Measurements from ENCODE around the gene CHCHD5.
"Not testable (repeated sequence)": the region's sequence is repeated elsewhere in the genome, so short reads cannot be mapped to it uniquely, and the experiment has no call there.

Gene CHCHD5

GRCh38 chr2:112542123-112542983 lies 42.1 kb upstream of the CHCHD5 start, which contains the start of gene POLR1B:
Gene POLR1B, plus strand, starts transcription at chr2:112542465. Its CDS starts 30 bp downstream, at chr2:112542495.
- peak within 1 kb of the TSS; percentile 96 for H3K4me3 ChIP-seq (ENCODE audit: low read depth, low read length)
- peak; percentile 35 for DNase-seq (ENCODE audit: low read depth)
- no peak for TF ChIP-seq CTCF (IDR thresholded peaks at IDR 0.05; ENCODE audit: low read depth, low read length, missing control alignments)
- in situ Hi-C loops (cut with HindIII; ENCODE audit: low sequenced_read_pairs): no loop called here

- in situ Hi-C loops (cut with HindIII; ENCODE audit: low sequenced_read_pairs): no loop called here
- DNase-seq (ENCODE audit: low read depth): no peak
- peak overlapping the region; percentile 96 for H3K4me3 ChIP-seq (ENCODE audit: low read depth, low read length)
- TF ChIP-seq CTCF (IDR thresholded peaks at IDR 0.05; ENCODE audit: low read depth, low read length, missing control alignments): peak; percentile 5
Observed at GRCh38 chr2:112542984-112543661, 41.3 kb upstream of the CHCHD5 start.

GRCh38 chr2:112547333-112547732 lies 37.1 kb upstream of the CHCHD5 start:
- in situ Hi-C loops (cut with HindIII; ENCODE audit: low sequenced_read_pairs): no loop called here
- TF ChIP-seq CTCF (IDR thresholded peaks at IDR 0.05; ENCODE audit: low read depth, low read length, missing control alignments): no peak
- DNase-seq (ENCODE audit: low read depth): peak; percentile 18
- H3K4me3 ChIP-seq (ENCODE audit: low read depth, low read length): no peak overlapping the region

GRCh38 chr2:112548980-112549379 lies 35.4 kb upstream of the CHCHD5 start:
- DNase-seq (ENCODE audit: low read depth): no peak
- in situ Hi-C loops (cut with HindIII; ENCODE audit: low sequenced_read_pairs): no loop called here

GRCh38 chr2:112566104-112566503 lies 18.3 kb upstream of the CHCHD5 start:
- H3K4me3 ChIP-seq (ENCODE audit: low read depth, low read length): no peak overlapping the region
- in situ Hi-C loops (cut with HindIII; ENCODE audit: low sequenced_read_pairs): no loop called here
- no peak for DNase-seq (ENCODE audit: low read depth)

More at GRCh38 chr2:112548980-112549379, 35.4 kb upstream of the CHCHD5 start:
- no peak overlapping the region for H3K4me3 ChIP-seq (ENCODE audit: low read depth, low read length)
- TF ChIP-seq CTCF (IDR thresholded peaks at IDR 0.05; ENCODE audit: low read depth, low read length, missing control alignments): no peak

GRCh38 chr2:112566508-112566907 lies 17.9 kb upstream of the CHCHD5 start:
- in situ Hi-C loops (cut with HindIII; ENCODE audit: low sequenced_read_pairs); DNase-seq (ENCODE audit: low read depth); H3K4me3 ChIP-seq (ENCODE audit: low read depth, low read length): not testable (repeated sequence)

More at GRCh38 chr2:112566104-112566503, 18.3 kb upstream of the CHCHD5 start:
- no peak for TF ChIP-seq CTCF (IDR thresholded peaks at IDR 0.05; ENCODE audit: low read depth, low read length, missing control alignments)

GRCh38 chr2:112572005-112572404 lies 12.4 kb upstream of the CHCHD5 start:
- H3K4me3 ChIP-seq (ENCODE audit: low read depth, low read length): no peak overlapping the region
- no peak for TF ChIP-seq CTCF (IDR thresholded peaks at IDR 0.05; ENCODE audit: low read depth, low read length, missing control alignments)
- no peak for DNase-seq (ENCODE audit: low read depth)
- in situ Hi-C loops (cut with HindIII; ENCODE audit: low sequenced_read_pairs): no loop called here

Data from astrocyte of the cerebellum (primary cell).